Skeletal muscle tissue (tissue), 4 donors: ENCODE results near the gene PDE4D. TPM values are rescaled to one million over a fixed set of nuclear protein-coding genes. Genes with fewer than 3 reads are reported as not detected.

ENCODE experiments used
- H3K27ac ChIP-seq: one replicate; pipeline ENCODE4 v1.7.0; 2013; ENCODE audit warnings: mild to moderate bottlenecking, low read depth, low read length, inconsistent platforms
- H3K27me3 ChIP-seq, 3 donors: one replicate each; pipeline ENCODE4 v1.7.0; 2013; ENCODE audit warnings: low read length in 3 of 3; ENCODE audit not compliant: control insufficient read depth in 3 of 3, insufficient read depth in 3 of 3
- H3K36me3 ChIP-seq, 3 donors: one replicate each; pipeline ENCODE4 v1.7.0; 2013; ENCODE audit warnings: low read length in 3 of 3; ENCODE audit not compliant: control insufficient read depth in 3 of 3, insufficient read depth in 3 of 3
- H3K4me1 ChIP-seq, 3 donors: one replicate each; pipeline ENCODE4 v1.7.0; 2013; ENCODE audit warnings: low read length in 3 of 3, mild to moderate bottlenecking in 3 of 3; ENCODE audit not compliant: control insufficient read depth in 3 of 3, insufficient read depth in 3 of 3
- H3K4me3 ChIP-seq, 3 donors: one replicate each; pipeline ENCODE4 v1.7.0; 2013; ENCODE audit warnings: low read length in 3 of 3
- H3K9ac ChIP-seq, 3 donors: one replicate each; pipeline ENCODE4 v1.7.0; 2013; ENCODE audit warnings: low read length in 3 of 3, mild to moderate bottlenecking in 3 of 3, moderate library complexity in 2 of 3, low read depth in 1 of 3
- H3K9me3 ChIP-seq, 3 donors: one replicate each; pipeline ENCODE4 v1.7.0; 2013; ENCODE audit warnings: low read length in 3 of 3; ENCODE audit not compliant: control insufficient read depth in 3 of 3
- total RNA-seq: library from RNA; depleted of rRNA; stranded (reverse); fragments of >200 nt; gene quantifications from one replicate; pipeline ENCODE4 v1.2.3, GENCODE V29; 2014
- donor health status: Osteomylitis.

PDE4D gene
- total RNA-seq, 1 donor from 2014 or later: 59.0 TPM

DNA sequence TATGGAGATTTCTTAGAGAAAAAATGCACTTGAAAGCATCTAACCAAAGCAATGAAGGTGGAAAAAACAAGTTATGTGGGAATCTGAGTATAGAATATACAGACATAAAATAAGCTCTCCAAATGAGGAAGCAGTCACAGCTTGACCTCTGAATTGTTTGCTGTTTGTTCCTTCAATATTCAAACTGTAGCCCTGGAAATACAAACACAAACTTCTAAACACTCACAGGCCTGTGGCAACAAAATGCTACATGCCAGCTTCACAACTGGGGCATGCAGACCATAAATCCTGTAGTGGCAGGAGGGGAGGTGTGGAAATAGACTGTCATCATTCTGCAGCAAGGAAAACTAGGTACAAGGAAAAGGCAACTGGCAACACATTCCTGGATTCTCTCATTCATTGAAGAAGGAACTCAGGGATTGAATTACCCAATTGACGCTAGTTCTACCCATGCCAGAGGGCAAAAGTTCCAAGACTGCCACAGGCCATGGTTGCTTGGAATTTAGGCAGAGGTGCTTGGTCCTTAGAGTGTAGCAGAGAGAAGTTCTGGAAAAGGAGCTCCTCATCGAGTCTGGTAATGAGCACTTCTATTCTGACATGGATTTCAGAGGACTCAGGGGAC, 349.6 kb downstream of the PDE4D start:
- Histone ChIP-seq H3K36me3 (no peaks in the 10 kb centered on the region), H3K9me3 (no peaks in the 10 kb centered on the region), H3K27me3 (no peaks in the 10 kb centered on the region), H3K9ac (peak overlapping the region; percentile 58 to 68 (median 65)), H3K4me3 (peak overlapping the region in 2 of 3 donors; percentile 22 to 47), H3K4me1 (peaks cover 29 to 39% (median 35%) of the 10 kb centered on the region in 3 donors), H3K27ac (peak overlapping the region; percentile 95)

DNA sequence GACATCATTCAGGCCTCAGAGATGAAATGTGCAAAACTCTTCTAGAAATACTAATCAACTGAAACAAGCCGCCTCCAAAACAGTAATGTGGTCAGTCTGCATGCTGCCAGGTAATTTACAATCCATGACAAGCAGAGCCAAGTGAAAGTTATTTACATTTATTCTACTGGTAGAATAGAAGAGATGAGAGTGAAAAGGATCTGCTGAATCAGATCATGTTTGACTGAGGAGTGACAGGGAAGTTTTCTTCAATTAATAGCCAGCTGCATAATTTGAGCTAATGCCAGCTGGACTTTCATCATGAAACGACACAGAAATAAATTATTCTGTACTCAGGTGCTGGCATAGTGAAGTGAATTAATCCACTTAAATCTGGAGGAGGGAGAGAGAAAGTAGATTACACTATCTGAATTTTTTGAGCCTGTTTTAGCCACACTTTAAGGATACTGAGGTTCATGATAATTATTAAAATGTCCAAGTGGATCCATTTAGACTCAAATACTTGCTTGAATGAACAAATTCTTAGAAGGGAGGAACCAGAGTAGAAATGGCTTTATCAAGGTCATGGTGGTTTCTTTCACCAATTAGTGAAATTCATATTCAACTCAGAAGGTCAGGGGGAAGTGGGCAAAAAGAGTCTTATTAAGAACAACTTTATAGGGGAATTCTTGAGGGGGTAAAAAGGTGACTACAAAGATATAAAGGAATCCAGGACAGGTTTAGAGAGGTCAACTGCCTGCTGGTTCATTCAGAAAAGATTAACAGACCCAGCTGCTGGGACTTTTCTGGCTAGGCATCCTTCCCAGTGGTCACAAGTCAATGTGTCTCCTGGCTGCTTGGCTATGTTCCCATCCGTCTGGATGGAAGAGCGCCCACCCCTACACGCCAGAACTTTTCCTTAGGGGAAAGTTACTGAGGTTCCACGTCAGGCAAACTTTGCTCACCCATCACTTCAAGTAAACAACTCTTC, 350.4 kb downstream of the PDE4D start:
- Histone ChIP-seq H3K4me3 (peak overlapping the region in 1 of 3 donors; percentile 3), H3K9me3 (no peaks in the 10 kb centered on the region), H3K27me3 (no peaks in the 10 kb centered on the region), H3K9ac (peak overlapping the region; percentile 58 to 68 (median 65)), H3K36me3 (no peaks in the 10 kb centered on the region), H3K27ac (peak overlapping the region; percentile 95), H3K4me1 (peaks cover 32 to 39% (median 35%) of the 10 kb centered on the region in 3 donors)

DNA sequence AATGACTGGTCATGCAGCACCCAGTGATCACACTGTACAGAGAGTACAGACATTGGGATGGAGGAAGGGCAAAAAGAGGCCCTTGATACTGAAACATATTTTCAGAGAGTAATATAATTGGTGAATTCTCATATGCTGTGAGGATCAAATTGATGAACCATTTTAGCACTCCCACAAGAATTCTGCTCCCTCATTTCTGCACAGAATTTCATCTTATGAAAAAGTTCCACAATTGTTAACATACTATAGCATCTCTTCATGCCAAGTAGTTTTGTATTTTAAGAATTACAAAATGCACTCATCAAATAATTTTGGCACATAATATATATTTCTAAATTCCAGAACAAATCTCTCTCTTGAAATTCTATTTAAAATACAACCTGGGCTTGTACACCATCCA, 351.2 kb downstream of the PDE4D start:
- no peak overlapping the region for H3K4me3 ChIP-seq
- peak overlapping the region; percentile 95 for H3K27ac ChIP-seq
- peaks cover 30 to 35% (median 32%) of the 10 kb centered on the region in 3 donors for H3K4me1 ChIP-seq

DNA sequence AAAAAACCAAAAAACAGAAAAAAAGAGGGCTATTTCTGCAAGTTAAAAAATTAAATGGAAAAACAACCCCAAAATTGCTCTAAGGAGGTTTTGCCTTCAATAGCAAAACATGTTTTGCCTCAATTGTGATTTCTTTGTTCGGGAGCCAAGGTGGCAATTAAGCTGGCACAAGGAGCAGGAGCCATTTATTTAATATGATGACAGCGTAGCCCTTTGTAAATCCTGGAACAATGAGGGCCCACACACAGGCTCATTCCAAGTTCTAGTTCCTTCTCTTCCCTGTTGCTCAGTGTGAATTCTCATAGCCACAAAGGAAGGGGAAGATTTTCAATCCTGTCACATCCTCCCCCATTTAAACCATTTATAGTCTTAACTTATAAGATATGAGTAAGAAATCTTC, 353.2 kb downstream of the PDE4D start:
- H3K27ac ChIP-seq: no peak overlapping the region
- no peak overlapping the region for H3K4me3 ChIP-seq
- H3K4me1 ChIP-seq: peaks cover 30 to 35% (median 32%) of the 10 kb centered on the region in 3 donors
- no peaks in the 10 kb centered on the region for H3K27me3 ChIP-seq
- no peak overlapping the region for H3K9ac ChIP-seq
- H3K36me3 ChIP-seq: no peaks in the 10 kb centered on the region
- H3K9me3 ChIP-seq: no peaks in the 10 kb centered on the region

More for the DNA sequence above, 351.2 kb downstream of the PDE4D start:
- H3K27me3 ChIP-seq: no peaks in the 10 kb centered on the region
- H3K36me3 ChIP-seq: no peaks in the 10 kb centered on the region
- no peak overlapping the region for H3K9ac ChIP-seq
- H3K9me3 ChIP-seq: no peaks in the 10 kb centered on the region

GRCh38 chr5:59538750-59539121, 354.8 kb downstream of the PDE4D start:
- Histone ChIP-seq H3K27me3 (no peaks in the 10 kb centered on the region), H3K9ac (no peak overlapping the region), H3K9me3 (no peaks in the 10 kb centered on the region), H3K4me3 (no peak overlapping the region), H3K4me1 (peaks cover 20 to 25% (median 24%) of the 10 kb centered on the region in 3 donors), H3K36me3 (no peaks in the 10 kb centered on the region), H3K27ac (no peak overlapping the region)

DNA sequence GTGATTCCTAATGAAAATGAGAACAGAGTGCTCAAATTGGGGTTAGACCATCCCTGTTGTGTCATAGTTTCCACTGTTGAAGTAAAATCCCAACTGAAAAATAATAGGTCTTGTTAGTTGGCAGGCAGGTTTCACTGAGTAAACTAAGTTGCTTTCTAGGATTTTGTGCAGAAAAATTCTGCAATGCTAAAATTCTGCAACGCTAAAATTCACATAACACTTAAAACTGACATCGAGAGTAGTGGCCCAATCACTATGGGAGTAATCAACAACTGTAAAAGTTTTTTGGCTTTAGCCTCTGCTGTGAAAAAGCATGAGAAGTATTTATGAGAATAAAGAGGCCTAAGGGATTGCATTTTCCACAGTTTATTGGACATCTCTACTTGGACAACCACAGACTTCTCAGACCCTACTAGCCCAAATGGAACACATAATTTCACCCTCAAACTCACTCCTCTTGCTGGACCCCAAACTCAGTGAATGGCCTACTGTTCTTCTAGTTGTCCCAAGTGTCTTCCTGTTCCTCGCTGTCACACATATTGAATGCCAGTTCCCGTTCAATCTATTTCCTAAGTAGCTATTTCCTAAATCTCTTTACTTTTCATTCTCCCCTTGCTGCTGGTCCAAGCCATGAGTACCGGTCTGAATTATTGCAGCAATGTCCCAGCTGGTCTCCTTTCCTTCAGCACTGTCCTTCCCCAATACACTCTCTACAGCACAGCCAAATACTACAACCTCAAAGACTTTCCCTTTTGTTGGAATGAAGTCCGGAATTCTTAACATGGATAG, 355.4 kb downstream of the PDE4D start:
- Histone ChIP-seq H3K27ac (no peak overlapping the region), H3K27me3 (no peaks in the 10 kb centered on the region), H3K36me3 (no peaks in the 10 kb centered on the region), H3K4me1 (peaks cover 16 to 22% (median 19%) of the 10 kb centered on the region in 3 donors), H3K9me3 (no peaks in the 10 kb centered on the region), H3K4me3 (no peak overlapping the region), H3K9ac (no peak overlapping the region)

DNA sequence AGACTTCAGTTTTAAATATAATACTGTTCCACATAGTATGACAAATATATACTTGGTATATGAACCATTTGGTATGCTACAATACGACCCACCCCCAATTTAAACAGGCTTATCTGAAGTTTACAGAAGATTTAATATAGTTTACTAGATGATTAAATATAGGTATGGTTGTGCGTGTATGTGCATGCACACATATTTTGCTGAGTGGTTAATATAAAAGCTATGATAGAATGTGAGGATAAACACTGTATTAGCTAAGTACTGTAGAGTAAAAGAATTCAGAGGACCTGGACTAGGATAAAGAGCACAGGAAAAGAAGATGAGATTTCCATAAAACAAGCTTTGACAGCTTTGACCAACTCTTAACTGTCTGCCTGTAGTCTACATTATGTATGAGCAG, 356.7 kb downstream of the PDE4D start:
- peaks cover 3 to 10% (median 6%) of the 10 kb centered on the region in 3 donors for H3K4me1 ChIP-seq
- H3K9ac ChIP-seq: no peak overlapping the region
- no peaks in the 10 kb centered on the region for H3K9me3 ChIP-seq
- H3K27me3 ChIP-seq: no peaks in the 10 kb centered on the region
- no peaks in the 10 kb centered on the region for H3K36me3 ChIP-seq
- no peak overlapping the region for H3K27ac ChIP-seq
- no peak overlapping the region for H3K4me3 ChIP-seq

- no peaks in the 10 kb centered on the region for H3K36me3 ChIP-seq
- no peaks in the 10 kb centered on the region for H3K27me3 ChIP-seq
- no peak overlapping the region for H3K9ac ChIP-seq
- no peak overlapping the region for H3K4me3 ChIP-seq
- H3K27ac ChIP-seq: no peak overlapping the region
- no peaks in the 10 kb centered on the region for H3K9me3 ChIP-seq
- peaks cover 0 to 5% (median 3%) of the 10 kb centered on the region in 3 donors for H3K4me1 ChIP-seq
Measured at GRCh38 chr5:59535561-59535960, 358.0 kb downstream of the PDE4D start.

DNA sequence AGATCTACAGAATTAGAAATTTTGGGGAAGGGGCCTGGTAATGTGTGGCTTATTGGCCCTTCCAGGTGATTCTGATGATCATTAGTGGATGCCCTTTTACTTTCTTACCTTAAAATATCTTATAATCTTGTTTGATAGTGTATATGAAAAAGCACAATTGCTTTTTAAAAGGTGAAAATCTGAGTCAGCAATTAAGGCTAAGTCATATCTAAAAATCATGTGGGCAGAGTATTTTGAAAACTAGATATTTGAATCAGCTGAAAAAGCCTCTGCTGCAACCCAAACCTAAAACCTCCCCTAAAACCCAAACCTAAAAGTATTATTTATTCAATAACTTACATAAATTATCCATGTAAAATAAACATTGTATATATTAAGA, 359.8 kb downstream of the PDE4D start:
- H3K27me3 ChIP-seq: no peaks in the 10 kb centered on the region
- H3K4me1 ChIP-seq: peaks cover 1 to 3% (median 2%) of the 10 kb centered on the region in 3 donors
- no peak overlapping the region for H3K9ac ChIP-seq
- no peaks in the 10 kb centered on the region for H3K9me3 ChIP-seq
- H3K27ac ChIP-seq: no peak overlapping the region
- no peak overlapping the region for H3K4me3 ChIP-seq
- no peaks in the 10 kb centered on the region for H3K36me3 ChIP-seq
